ENCODE results near the gene MPHOSPH9. TPM values are rescaled to one million over a fixed set of nuclear protein-coding genes. Genes with fewer than 3 reads are reported as not detected.

The MPHOSPH9 gene
- total and polyA plus RNA-seq, 2 of the 4 experiments (the other 2 are of a cell fraction): 7.6 to 17.0 TPM

- TF ChIP-seq MAFK (IDR thresholded peaks at IDR 0.05; ENCODE audit: low read depth, low read length): no peak
- peak; percentile 85 for TF ChIP-seq BHLHE40 (IDR thresholded peaks at IDR 0.05; ENCODE audit: low read depth, low read length)
- no peak for TF ChIP-seq CHD1 (IDR thresholded peaks at IDR 0.05; ENCODE audit: low read depth, low read length)
These were observed 82.0 kb downstream of the MPHOSPH9 start, which contains the start of gene PITPNM2 (continued) for GRCh38 chr12:123150744-123151456.

DNA sequence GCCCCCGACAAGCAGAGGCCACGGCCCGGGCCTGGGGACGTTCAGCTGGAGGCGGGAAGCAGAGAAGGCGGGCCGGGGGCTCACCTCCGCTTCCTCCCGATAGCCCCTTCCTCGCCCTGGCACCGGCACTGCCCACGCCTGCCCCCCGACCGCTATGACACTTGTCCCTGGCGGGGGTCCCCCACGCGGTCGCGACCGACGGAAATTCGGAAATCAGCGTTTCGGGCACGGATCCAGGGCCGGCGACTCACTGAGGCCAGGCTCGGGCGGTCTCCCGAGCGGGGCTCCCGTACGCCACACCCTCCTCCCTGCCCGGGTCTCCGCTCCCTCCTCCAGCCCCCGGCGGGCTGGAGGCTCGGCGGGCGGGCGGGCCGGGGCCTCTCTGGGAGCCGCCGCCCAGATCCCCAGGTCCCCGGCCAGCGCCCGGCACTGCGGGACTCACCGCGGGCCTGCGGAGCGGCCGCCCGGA, 82.6 kb downstream of the MPHOSPH9 start:
- ATAC-seq (ENCODE audit: low read depth) (peak; percentile 51), DNase-seq (no peak)
- Histone ChIP-seq H2BK5ac (ENCODE audit: low read depth, low read length, poor library complexity, severe bottlenecking) (no peak overlapping the region), H2AK9ac (replicated peaks; ENCODE audit: low read depth, low read length, poor library complexity) (peak overlapping the region; percentile 98), H3K4ac (ENCODE audit: low read depth, low read length) (peak overlapping the region; percentile 18), H4K91ac (ENCODE audit: insufficient read depth, low read depth, low read length) (peak overlapping the region; percentile 68; the same call in 1 of the 2 replicates), H3K9me3 (ENCODE audit: control insufficient read depth, insufficient read depth, low read length) (no peaks in the 10 kb centered on the region), H3K9me1 (ENCODE audit: insufficient read depth, low read length) (no peaks in the 10 kb centered on the region; the same call in 1 of the 2 replicates), H3K14ac (replicated peaks; ENCODE audit: low read depth, low read length) (peak overlapping the region; percentile 68; the same call in 1 of the 2 replicates), H3K36me3 (ENCODE audit: control insufficient read depth, insufficient read depth, low read length) (peaks cover 4% of the 10 kb centered on the region; the same call in 1 of the 2 replicates), H2BK15ac (ENCODE audit: low read depth, low read length) (peak overlapping the region; percentile 30; the same call in 1 of the 3 replicates), H2AFZ (replicated peaks; ENCODE audit: low read length, poor library complexity) (peak overlapping the region; percentile 94), H3K27ac (ENCODE audit: insufficient read depth, low read length) (peak overlapping the region; percentile 62; the same call in 1 of the 2 replicates), H2AK5ac (ENCODE audit: low read depth, low read length) (peak overlapping the region; percentile 67), H2BK120ac (ENCODE audit: low read depth, low read length) (peak overlapping the region; percentile 53), H2BK20ac (ENCODE audit: low read depth, low read length) (no peak overlapping the region), H4K5ac (ENCODE audit: low read depth, low read length) (peak overlapping the region; percentile 58), H3K18ac (ENCODE audit: low read depth, low read length) (peak overlapping the region; percentile 66), H4K20me1 (ENCODE audit: insufficient read depth, low read length) (peaks cover 2% of the 10 kb centered on the region; the same call in 1 of the 2 replicates), H3K4me3 (ENCODE audit: insufficient read depth, low read depth, low read length) (peak overlapping the region; percentile 53), H3K56ac (ENCODE audit: extremely low read depth, insufficient read depth, low read length) (peak overlapping the region; percentile 32; the same call in 1 of the 2 replicates), H3K4me1 (ENCODE audit: control insufficient read depth, insufficient read depth, low read length) (peaks cover 15% of the 10 kb centered on the region), H3K23ac (ENCODE audit: low read depth, low read length) (peak overlapping the region; percentile 56), H4K8ac (ENCODE audit: low read depth in 2 of 2, low read length in 2 of 2) (peak overlapping the region; percentile 55 to 75; a peak in 3 of 4 replicates), H3K4me2 (ENCODE audit: low read depth, low read length) (peak overlapping the region; percentile 81), H3K79me1 (ENCODE audit: low read depth in 1 of 2, low read length in 2 of 2) (peaks cover 4 to 30% of the 10 kb centered on the region in 2 experiments), H3K9ac (ENCODE audit: low read depth, low read length) (peak overlapping the region; percentile 85), H3K27me3 (ENCODE audit: control insufficient read depth, insufficient read depth, low read length) (no peaks in the 10 kb centered on the region)
- dilution Hi-C loops (cut with HindIII; ENCODE audit: low sequenced_read_pairs, unreplicated experiment): no loop called here
- in situ Hi-C loops (cut with MboI; ENCODE audit: low sequenced_read_pairs): no loop called here
- POLR2A ChIA-PET (ENCODE audit: unreplicated experiment): interaction anchor here (0.5 to 0.6 kb wide), 2 partner anchors 294 to 861 kb away, joined by 3 to 5 read pairs; no protein-coding TSS in a partner anchor
- BruUV-seq (replicated peaks): no TSS peak
- 1% methylated on average over 33 of the region's 54 CpGs; no CpG with 5 or more reads in 1 of the 2 experiments for WGBS, 2 experiments (ENCODE audit: extremely low coverage in 2 of 2, insufficient read length in 1 of 2)
- TF ChIP-seq RFX5 (IDR thresholded peaks at IDR 0.05; ENCODE audit: low read depth, low read length) (no peak), MAFK (IDR thresholded peaks at IDR 0.05; ENCODE audit: low read depth, low read length) (no peak), CTCF (conservative IDR thresholded peaks at IDR 0.05; ENCODE audit: low read depth, low read length) (no peak), SMC3 (IDR thresholded peaks at IDR 0.05; ENCODE audit: low read depth, low read length) (no peak), CHD1 (IDR thresholded peaks at IDR 0.05; ENCODE audit: low read depth, low read length) (no peak), POLR2A (IDR thresholded peaks at IDR 0.05; ENCODE audit: low read depth, low read length) (no peak), RCOR1 (IDR thresholded peaks at IDR 0.05; ENCODE audit: insufficient replicate concordance, low read length) (no peak), BHLHE40 (IDR thresholded peaks at IDR 0.05; ENCODE audit: low read depth, low read length) (no peak), CEBPB (IDR thresholded peaks at IDR 0.05; ENCODE audit: low read depth, low read length) (no peak), MAZ (IDR thresholded peaks at IDR 0.05; ENCODE audit: borderline replicate concordance, low read depth, low read length) (no peak), FOS (IDR thresholded peaks at IDR 0.05; ENCODE audit: low read depth, low read length) (no peak)
- TF ChIP-seq, protein P1, sequence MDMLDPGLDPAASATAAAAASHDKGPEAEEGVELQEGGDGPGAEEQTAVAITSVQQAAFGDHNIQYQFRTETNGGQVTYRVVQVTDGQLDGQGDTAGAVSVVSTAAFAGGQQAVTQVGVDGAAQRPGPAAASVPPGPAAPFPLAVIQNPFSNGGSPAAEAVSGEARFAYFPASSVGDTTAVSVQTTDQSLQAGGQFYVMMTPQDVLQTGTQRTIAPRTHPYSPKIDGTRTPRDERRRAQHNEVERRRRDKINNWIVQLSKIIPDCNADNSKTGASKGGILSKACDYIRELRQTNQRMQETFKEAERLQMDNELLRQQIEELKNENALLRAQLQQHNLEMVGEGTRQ (IDR thresholded peaks at IDR 0.05; ENCODE audit: low read depth, low read length): no peak
- CTCF ChIA-PET: interaction anchor here (1.8 kb wide), 1 partner anchor 107 kb away, joined by 9 read pairs; no protein-coding TSS in a partner anchor
- intact Hi-C loops (cut with micrococcal nuclease): loop anchor here (2.0 kb wide), 2 partner anchors 36 to 176 kb away; partner anchors contain the start of gene OGFOD2

Measured in IMR-90 (cell line).